GM20000 (cell line): Measurements from ENCODE around the gene TAF7.
"Not testable (repeated sequence)": the region's sequence is repeated elsewhere in the genome, so short reads cannot be mapped to it uniquely, and the experiment has no call there.

Source experiments
- DNase-seq: peaks from one replicate; pipeline ENCODE4 v3.0.0; 2012; ENCODE audit warnings: low spot score
- CTCF ChIP-seq: IDR thresholded peaks from 2 replicates; pipeline ENCODE4 v1.5.1; 2012; ENCODE audit warnings: mild to moderate bottlenecking, control low read depth; ENCODE audit errors: extremely low read depth, missing control alignments

TAF7 gene

GRCh38 chr5:141356950-141357349 lies 36.4 kb upstream of the TAF7 start:
- DNase-seq: no peak
- TF ChIP-seq CTCF: no peak

DNA sequence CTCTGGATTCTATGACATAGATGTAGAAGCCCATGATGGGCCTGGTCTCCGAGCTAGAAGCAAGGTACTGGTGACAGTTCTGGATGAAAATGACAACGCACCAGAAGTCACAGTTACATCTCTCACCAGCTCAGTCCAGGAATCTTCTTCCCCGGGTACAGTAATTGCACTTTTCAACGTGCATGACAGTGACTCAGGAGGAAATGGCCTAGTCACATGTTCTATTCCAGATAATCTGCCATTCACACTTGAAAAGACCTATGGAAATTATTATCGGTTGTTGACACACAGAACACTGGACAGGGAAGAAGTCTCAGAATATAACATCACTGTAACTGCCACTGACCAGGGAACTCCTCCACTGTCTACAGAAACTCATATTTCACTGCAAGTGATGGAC lies 35.5 kb upstream of the TAF7 start:
- DNase-seq: no peak
- no peak for TF ChIP-seq CTCF

DNA sequence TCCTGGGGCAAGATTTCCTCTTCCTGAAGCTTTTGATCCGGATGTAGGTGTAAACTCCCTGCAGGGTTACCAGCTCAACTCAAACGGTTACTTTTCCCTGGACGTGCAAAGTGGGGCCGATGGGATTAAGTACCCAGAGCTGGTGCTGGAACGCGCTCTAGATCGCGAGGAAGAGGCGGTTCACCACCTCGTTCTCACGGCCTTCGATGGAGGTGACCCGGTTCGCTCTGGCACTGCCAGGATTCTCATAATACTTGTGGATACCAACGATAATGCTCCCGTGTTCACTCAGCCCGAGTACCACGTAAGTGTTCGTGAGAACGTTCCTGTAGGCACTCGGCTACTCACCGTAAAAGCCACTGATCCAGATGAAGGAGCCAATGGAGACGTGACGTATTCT lies 35.1 kb upstream of the TAF7 start:
- no peak for DNase-seq
- no peak for TF ChIP-seq CTCF

DNA sequence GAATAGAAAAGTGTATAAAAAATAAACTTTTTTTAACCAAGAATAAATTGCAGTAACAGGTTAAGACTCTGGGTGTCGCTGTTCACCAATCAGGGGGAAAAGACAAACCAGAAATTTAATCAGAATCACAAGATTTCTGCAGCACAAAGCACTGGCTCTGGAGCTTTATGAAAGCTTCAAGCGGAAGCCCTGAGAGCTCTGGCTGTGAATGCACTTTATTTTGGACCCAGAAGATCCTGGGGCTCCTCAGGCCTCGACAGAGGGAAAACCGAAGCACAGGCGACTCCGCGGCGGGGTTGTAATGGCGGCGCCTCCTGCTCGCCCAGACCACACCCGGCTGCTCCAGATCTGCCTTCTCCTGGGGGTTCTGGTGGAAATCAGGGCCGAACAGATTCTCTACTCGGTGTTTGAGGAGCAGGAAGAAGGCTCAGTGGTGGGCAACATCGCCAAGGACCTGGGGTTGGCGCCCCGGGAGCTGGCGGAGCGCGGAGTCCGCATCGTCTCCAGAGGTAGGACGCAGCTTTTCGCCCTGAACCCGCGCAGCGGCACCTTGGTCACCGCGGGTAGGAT lies 34.4 kb upstream of the TAF7 start, which contains the start of gene PCDHGA4:
Gene PCDHGA4 (plus strand): TSS at position 122 of the 570 bp plus-strand sequence. CDS start 87 bp downstream, at position 209.
- DNase-seq: no peak
- peak; percentile 13 for TF ChIP-seq CTCF

- no peak for TF ChIP-seq CTCF
- DNase-seq: no peak
Measured at GRCh38 chr5:141351591-141351990, 31.0 kb upstream of the TAF7 start.

- TF ChIP-seq CTCF: peak; percentile 67
- DNase-seq: peak; percentile 85
Measured at GRCh38 chr5:141349917-141350619, 29.5 kb upstream of the TAF7 start, which contains the start of gene PCDHGB1. TSS of gene PCDHGB1 (plus strand) at chr5:141350099. CDS start at chr5:141350261, 162 bp downstream.

DNA sequence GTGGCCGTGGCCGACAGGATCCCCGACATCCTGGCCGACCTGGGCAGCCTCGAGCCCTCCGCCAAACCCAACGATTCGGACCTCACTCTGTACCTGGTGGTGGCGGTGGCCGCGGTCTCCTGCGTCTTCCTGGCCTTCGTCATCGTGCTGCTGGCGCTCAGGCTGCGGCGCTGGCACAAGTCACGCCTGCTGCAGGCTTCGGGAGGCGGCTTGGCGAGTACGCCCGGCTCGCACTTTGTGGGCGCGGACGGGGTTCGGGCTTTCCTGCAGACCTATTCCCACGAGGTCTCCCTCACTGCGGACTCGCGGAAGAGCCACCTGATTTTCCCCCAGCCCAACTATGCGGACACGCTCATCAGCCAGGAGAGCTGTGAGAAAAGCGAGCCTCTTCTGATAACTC lies 25.4 kb upstream of the TAF7 start:
- DNase-seq: not testable (repeated sequence)

DNA sequence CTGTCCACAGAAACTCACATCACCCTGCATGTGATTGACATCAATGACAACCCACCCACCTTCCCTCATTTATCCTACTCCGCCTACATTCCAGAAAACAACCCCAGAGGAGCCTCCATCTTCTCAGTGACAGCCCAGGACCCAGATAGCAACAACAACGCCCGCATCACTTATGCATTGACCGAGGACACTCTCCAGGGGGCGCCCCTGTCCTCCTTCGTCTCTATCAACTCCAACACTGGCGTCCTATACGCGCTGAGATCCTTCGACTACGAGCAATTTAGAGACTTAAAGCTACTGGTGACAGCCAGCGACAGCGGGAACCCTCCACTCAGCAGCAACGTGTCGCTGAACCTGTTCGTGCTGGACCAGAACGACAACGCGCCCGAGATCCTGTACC lies 24.7 kb upstream of the TAF7 start:
- no peak for DNase-seq
- no peak for TF ChIP-seq CTCF
